Activated effector memory CD4-positive, alpha-beta T cell treated with Interleukin-2 at 50 U/mL for 16 hours (primary cell): ENCODE measurements around the gene KIF4B.

Experiments used
- DNase-seq: peaks from one replicate; pipeline ENCODE4 v3.0.0-alpha.2; 2020

KIF4B gene

DNA sequence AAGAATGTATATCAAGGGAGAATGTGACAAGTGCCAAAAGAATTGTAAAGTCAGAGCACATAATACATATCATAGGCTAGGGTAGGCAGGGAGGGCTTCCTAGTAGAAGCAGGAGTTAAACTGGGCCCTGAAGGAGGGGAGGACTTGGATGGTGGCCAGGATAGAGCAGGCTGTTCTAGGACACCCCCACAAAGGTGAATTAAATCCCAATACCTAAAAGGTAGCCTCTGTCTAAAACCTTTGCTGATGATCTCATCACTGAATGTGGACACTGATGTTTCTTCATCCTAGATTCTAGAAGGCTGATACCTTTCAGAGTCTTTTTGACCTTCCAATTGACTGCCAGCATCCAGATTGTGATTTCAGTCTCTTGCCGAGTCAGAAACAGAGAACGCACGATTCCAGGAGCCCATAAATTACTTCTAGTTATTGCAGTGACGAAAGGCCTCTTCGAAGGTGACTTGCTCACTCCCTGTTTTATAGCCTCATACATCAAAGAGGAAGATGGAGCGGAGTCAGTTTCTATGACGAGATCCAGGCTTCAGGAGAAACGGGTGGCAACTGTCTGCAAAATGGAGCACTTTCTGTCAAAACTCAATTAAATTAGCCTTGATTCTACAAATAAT, 43.2 kb downstream of the KIF4B start:
- no peak for DNase-seq

DNA sequence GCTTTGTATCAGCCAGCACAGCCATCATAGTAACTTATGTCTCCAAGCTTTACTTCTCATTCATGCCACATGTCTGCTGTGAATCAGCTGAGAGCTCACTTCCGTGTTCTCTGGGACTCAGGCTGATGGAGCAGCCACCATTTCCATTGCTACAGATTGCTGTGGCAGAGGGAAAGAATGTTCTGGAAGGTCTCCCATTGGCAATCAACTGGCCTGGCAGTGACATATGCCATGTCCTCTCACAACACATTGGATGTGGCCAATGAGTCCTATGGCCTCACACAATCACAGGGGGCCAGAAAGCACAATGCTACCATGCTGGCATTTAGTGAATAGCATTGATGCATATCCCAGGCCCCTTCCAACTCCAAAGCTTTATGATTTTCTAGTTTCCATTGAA, 44.1 kb downstream of the KIF4B start:
- no peak for DNase-seq

DNA sequence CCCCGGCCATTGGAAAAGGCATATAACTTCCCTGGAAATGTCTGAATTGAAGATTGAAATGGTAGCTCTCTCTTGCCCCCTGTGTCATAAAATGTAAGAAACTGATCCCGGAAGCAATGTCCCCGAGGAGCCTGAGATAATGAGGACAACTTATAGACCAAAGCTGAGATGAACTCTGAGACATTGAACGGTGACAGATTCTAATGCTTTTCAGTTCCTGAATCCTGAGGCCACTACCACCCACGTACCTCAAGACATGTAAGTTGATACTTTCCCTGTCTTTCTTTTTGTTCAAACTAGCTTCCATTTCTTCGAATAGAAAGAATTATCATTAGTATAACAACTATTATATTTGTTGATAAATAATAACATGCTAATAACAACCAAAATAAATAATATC, 51.0 kb downstream of the KIF4B start:
- no peak for DNase-seq

DNA sequence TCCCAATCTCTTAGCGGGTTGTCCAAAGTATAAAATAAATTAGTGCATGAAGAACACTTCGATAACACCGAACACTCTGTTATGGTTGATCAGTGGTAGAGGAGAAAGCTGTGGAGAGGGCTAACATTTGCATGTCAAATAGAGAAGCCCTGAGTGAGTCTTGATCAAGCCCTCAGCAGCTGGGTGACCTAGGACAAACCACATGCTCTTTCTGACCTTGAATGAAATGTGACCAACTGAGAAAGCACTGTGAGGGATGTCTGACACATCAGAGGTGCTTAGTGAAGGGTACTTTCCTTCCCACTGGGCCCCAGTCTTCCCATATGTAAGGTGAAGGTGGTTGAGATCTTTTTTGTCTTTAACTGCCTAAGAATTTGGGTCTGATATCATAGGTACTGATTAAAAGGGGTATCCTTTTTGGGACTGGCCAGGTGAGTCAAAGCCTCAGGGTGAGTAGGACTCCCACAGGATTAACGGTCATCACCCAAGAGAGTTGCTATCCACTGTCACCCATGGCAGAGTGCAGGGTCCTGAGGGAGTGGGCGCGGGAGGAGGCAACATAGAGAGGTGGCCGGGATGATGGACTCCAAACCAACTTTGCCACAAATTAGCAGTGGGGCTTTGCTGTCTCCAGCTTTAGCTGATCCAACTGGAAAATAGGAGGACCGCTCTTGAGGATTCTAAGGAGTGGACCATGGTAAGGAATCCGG, 53.5 kb downstream of the KIF4B start:
- DNase-seq, result no peak
